ENCODE measurements around the gene NME8.
A peak's percentile ranks its signal among the peaks of the same experiment; 100 is the strongest.
"Not testable (repeated sequence)": the region's sequence is repeated elsewhere in the genome, so short reads cannot be mapped to it uniquely, and the experiment has no call there.

NME8 gene

DNA sequence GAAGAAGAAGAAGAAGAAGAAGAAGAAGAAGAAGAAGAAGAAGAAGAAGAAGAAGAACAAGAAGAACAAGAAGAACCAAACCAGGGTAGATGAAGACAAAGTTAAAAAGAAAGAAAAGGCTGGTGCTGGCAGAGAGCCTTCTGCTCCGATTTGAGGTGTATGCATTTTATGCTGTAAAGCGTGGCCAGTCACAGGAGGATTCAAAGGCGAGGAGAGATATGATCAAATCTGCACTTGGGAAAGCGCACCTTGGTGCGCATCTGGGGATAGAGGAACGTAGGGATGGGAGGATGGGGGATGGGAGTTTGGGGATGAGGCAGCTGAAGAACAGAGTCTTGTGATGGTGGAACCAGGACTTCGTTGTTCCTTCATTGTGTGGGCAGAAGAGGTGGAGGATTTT, at the start of gene NME8:
TSS of gene NME8 (plus strand) at position 301 of the 400 bp plus-strand sequence. CDS start 1,670 bp downstream, outside the sequence.
- DNase-seq: no peak

- DNase-seq: no peak
These were observed 42.2 kb upstream of the NME8 start for GRCh38 chr7:37806152-37806551.

DNA sequence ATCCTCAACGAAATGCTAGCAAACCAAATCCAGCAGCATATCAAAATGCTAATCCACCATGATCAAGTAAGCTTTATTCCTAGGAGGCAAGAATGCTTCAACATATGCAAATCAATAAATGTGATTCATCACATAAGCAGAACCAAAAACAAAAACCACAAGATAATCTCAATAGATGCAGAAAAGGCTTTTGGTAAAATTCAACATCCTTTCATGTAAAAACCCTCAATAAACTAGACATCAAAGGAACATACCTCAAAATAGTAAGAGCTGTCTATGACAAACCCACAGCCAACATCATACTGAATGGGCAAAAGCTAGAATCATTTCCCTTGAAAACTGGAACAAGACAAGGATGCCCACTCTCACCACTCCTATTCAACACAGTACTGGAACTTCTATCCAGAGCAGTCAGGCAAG, 36.2 kb upstream of the NME8 start:
- DNase-seq: not testable (repeated sequence)

DNA sequence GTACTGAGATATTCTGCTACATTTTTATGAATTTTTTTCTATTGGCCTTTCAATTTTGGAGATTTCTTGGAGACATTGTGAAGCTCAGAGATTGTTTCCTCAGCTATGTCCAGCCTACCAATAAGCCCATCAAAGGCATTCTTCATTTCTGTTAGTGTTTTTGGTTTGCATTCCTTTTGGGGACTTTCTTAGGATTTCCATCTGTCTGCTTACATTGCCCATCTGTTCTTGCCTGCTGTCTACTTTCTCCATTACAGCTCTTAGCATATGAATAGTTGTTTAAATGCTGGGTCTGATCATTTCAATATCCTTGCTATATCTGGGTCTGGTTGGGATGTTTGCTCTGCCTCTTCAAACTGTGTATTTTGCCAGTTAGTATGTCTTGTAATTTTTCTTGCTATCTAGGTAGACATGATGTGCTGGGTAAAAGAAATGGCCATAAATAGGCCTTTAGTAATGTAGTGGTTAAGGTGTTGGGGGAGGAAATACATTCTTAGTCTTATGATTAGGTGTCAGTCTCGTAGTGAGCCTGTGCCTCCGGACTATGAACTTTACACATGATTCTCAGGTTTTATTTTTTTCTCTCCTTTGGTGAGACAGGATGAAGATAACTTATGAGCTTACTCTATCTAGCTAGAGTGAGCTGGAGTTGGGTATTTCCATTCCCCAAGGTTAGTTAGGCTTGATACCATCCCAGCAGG, 32.6 kb upstream of the NME8 start:
- peak; percentile 89 for DNase-seq

DNA sequence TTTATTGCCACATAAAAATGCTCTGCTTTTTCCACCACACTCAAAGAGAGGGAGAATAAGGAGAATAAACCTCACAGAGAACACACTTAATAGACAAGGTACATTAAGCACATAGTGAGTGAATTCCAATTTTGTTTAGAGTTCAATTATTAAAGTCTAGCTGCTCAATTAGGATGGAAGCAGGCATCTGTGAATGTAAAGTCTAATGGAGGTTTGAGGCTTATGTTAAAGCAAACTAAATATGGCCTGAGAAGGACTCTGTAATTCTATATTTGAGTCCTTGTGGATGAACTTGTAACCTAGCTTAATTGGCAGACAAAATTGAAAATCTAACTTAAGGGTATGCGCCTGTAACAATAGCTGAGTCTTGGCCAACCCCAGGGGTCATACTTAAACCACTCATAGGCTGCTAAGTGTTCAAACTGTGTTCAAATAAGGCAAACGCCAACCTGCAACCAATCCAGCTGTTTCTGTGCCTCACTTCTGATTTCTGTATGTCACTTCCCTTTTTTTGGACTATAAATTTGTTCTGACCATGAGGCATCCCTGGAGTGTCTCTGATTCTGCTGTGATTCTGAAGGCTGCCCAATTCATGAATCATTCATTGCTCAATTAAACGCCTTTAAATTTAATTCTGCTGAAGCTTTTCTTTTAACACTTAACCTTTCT, 31.3 kb upstream of the NME8 start:
- DNase-seq: no peak

- no peak for DNase-seq
These were observed 30.8 kb upstream of the NME8 start for GRCh38 chr7:37817591-37817960.

GRCh38 chr7:37817996-37818720, 30.2 kb upstream of the NME8 start:
- no peak for DNase-seq

- no peak for DNase-seq
These were observed 27.5 kb upstream of the NME8 start for GRCh38 chr7:37820708-37821468.

- DNase-seq: no peak
These were observed 25.5 kb upstream of the NME8 start for GRCh38 chr7:37822946-37823345.

DNA sequence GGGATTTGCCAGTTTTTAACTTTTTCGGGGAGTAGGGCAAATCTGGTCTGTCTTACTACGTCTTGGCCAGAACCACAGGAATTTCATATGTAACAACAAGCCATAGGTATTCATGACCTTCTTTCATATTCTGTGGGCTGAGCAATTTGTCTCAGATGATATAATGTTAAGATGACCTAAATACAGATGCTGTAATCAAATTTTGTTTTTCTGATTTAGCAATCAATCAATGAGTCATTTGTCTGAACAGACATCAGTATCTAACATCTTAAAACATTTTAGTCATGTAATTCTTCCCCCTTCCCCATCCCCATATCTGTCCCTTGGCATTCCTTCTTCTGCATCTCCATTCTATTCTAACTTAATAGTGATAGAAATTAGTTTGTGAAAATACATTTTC, 24.8 kb upstream of the NME8 start:
- DNase-seq: no peak

- DNase-seq: no peak
These were observed 23.4 kb upstream of the NME8 start for GRCh38 chr7:37825038-37825437.

DNA sequence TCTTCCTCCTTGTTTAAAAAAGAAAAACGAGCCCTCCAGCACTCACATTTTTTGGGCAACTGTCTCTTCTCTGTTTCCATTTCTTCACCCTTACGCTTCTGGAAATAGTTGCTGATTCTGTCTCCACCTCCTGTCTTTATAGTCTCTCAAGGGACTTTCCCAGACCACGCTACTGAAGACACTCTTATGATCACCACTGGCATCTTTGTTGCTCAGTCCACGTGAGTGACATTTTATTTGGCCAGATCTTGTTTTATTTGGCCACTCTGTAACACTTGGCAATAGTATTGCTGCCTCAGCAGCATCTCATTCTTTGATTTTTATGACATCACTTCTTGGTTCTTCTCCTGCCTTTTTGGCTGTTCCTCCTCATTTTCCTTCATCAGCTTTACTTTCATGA, 21.6 kb upstream of the NME8 start:
- no peak for DNase-seq

GRCh38 chr7:37831244-37831643, 17.2 kb upstream of the NME8 start:
- no peak for DNase-seq

- DNase-seq: peak; percentile 95
These were observed 16.2 kb upstream of the NME8 start for GRCh38 chr7:37832194-37832593.

DNA sequence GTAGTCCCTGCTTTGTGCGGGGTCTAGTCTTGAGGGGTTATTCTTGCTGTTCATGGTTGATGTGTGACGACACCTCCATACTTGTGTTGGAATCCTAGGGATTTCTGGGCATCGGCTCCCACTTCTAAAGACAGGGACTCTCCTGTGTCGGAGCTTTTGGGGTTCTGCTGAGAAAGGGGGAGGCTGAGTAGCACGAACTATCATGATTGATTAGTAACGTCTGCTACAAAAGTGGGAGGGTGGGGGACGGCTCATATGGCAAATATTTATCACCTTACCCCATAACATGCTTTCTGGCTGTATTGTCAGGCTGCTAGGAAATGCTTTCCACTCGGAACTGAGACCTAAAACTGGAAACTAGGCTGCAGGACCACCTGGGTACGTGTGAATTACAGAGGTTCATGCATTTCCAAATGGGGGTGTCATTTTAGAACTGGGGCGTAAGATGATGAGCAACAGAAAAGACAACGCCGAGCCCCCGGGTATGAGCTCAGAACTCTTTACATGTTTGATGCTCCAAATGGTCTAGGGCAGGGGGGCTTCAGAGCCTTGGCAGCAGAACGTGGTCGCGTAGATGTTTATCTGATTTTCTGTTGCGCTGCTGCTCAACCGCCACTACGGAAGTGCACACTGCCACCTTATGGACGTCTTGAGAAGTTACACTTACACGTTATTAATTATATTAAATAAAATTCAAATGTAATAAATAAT, 15.1 kb upstream of the NME8 start:
- peak; percentile 20 for DNase-seq

DNA sequence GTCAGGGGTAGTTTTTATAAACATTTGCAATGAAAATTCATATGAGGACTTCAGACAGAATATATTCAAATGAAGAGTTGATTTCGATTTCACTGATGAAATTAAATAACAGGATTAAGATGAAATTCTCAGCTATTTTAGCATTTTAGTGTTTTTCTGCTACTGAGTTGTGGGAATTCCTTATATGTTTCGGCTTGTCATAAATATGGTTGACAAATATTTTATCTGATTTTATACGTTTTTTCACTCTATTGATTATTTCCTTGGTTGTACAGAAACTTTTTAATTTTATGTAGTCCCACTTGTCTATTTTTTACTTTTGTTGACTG, 14.6 kb upstream of the NME8 start:
- no peak for DNase-seq

DNA sequence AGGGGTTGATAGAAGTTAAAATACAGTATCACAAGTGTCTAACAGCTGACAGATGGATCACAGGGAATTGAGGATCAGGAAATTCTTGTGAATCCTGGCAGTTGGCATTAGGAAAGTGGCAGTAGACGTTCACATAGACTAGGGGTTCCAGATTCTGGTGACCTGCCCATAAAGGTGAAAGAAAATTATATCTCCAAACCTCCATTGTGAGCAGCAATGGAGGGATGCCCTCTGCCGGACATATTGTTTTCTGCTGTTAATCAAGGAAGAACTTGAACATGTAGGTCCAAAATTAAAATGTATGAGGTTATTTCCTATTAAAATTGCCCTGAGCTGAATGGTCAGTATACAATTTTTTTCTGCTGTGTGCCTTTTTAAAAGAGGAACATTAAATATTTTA, 5.1 kb downstream of the NME8 start:
- DNase-seq: no peak

- DNase-seq: no peak
These were observed 33.7 kb downstream of the NME8 start for GRCh38 chr7:37882086-37882485.

- no peak for DNase-seq
These were observed 45.0 kb downstream of the NME8 start for GRCh38 chr7:37893359-37893758.

DNA sequence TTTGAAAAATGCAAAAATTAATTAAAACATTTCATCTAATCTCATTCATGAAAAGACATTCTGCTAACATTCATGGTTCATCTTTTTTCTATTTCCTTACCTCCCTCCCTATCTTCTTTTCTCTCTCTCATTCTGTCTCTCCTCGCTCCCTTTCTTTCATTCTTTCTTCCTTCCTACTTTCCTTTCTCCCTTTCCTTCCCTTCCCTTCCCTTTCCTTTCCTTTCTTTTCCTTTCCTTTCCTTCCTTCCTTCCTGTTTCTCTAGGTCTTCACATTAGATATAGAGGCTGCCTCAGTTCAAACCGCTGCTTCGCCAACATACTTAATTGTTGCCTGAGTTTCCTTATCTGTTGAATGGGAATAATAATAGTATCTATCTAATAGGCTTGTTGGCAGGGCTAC, 46.3 kb downstream of the NME8 start:
- DNase-seq: no peak

GRCh38 chr7:37899712-37900247, 51.4 kb downstream of the NME8 start:
- DNase-seq: no peak

DNA sequence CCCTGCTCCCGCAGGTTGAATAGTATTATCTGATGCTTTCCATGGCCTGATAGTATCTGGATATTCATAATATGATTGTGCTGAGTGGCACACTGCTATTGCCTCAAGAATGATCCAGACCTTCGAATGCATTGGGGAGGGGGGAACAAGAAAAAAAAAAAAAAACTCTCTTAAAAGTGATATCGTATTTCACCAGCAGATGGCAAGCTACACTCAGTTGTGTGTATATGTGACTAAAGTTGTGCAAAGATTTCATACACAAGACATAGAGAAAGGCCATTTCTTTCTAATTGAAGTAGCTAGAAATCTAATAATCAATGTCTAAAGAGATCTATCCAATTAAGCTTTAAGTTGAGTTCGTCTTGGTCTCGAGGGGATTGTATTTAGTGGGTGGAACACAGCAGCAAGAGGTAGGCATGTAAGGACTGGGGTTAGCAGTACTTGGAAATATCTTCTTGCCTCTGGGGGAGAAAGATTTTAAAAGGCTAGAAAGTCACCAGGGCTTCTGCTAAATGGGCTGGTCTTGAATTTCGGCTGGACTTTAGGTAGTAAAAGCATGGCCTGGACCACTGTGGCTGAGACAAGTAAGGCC, 52.9 kb downstream of the NME8 start:
- peak; percentile 18 for DNase-seq
